CD14-positive monocyte (primary cell): ENCODE data around the gene BAZ2B. TPM values are rescaled to one million over a fixed set of nuclear protein-coding genes. Genes with fewer than 3 reads are reported as not detected.
A peak's percentile ranks its signal among the peaks of the same experiment; 100 is the strongest.

ENCODE experiments used
- DNase-seq, 3 donors: peaks; one replicate each; pipeline ENCODE4 v3.0.0-alpha.2; 2011 to 2022
- H2AFZ ChIP-seq: 2 replicates; pipeline ENCODE4 v1.6.0; 2012; ENCODE audit warnings: mild to moderate bottlenecking, low read depth, low read length, inconsistent platforms; ENCODE audit not compliant: insufficient read depth, poor library complexity, severe bottlenecking
- H3K27ac ChIP-seq, 2 donors: 1 replicate in 1 of 2; 2 replicates in 1 of 2; pipeline ENCODE4 v1.5.1; 2012 to 2013; ENCODE audit warnings: low read length in 2 of 2, control low read depth in 1 of 2, inconsistent platforms in 1 of 2, low read depth in 1 of 2, mild to moderate bottlenecking in 1 of 2
- H3K27me3 ChIP-seq, 2 donors: one replicate each; pipeline versions ENCODE4 v1.6.0 to v1.6.1; 2011 to 2013; ENCODE audit warnings: low read length in 2 of 2; ENCODE audit not compliant: control insufficient read depth in 2 of 2, insufficient read depth in 2 of 2
- H3K36me3 ChIP-seq, 2 donors: replicated peaks in 1 of 2; 1 replicate in 1 of 2; 2 replicates in 1 of 2; pipeline versions ENCODE4 v1.5.1 to v1.6.1; 2012 to 2013; ENCODE audit warnings: low read length in 2 of 2, control low read depth in 1 of 2, inconsistent platforms in 1 of 2, mild to moderate bottlenecking in 1 of 2; ENCODE audit not compliant: insufficient read depth in 2 of 2, control insufficient read depth in 1 of 2
- H3K4me1 ChIP-seq, 2 donors: 1 replicate in 1 of 2; 2 replicates in 1 of 2; pipeline versions ENCODE4 v1.5.1 to v1.6.1; 2012 to 2013; ENCODE audit warnings: low read length in 2 of 2, control low read depth in 1 of 2, inconsistent platforms in 1 of 2, mild to moderate bottlenecking in 1 of 2, moderate library complexity in 1 of 2; ENCODE audit not compliant: insufficient read depth in 2 of 2, control insufficient read depth in 1 of 2
- H3K4me2 ChIP-seq: replicated peaks from 2 replicates; pipeline ENCODE3; 2012; ENCODE audit warnings: low read length, moderate library complexity, mild to moderate bottlenecking; ENCODE audit not compliant: poor library complexity, severe bottlenecking; ENCODE audit errors: extremely low read depth
- H3K4me3 ChIP-seq, 3 experiments: fragments of 200-600 bp in 1 of 3; sonication (generic) in 1 of 3; replicated peaks in 1 of 3; 1 replicate in 2 of 3; 2 replicates in 1 of 3; pipeline ENCODE4 v1.5.1; 2011 to 2013; ENCODE audit warnings: low read length in 3 of 3, mild to moderate bottlenecking in 3 of 3, control low read depth in 2 of 3, low read depth in 2 of 3, inconsistent platforms in 1 of 3, moderate library complexity in 1 of 3
- H3K79me2 ChIP-seq: 2 replicates; pipeline ENCODE4 v1.6.0; 2012; ENCODE audit warnings: mild to moderate bottlenecking, control low read depth, inconsistent platforms, low read length, moderate library complexity; ENCODE audit not compliant: insufficient read depth
- H3K9ac ChIP-seq: 2 replicates; pipeline ENCODE4 v1.6.0; 2017; ENCODE audit warnings: low read length, mild to moderate bottlenecking; ENCODE audit not compliant: insufficient read depth, poor library complexity, severe bottlenecking
- H3K9me3 ChIP-seq, 2 donors: replicated peaks in 1 of 2; 1 replicate in 1 of 2; 2 replicates in 1 of 2; pipeline versions ENCODE4 v1.5.1 to v1.6.1; 2012 to 2013; ENCODE audit warnings: low read length in 2 of 2, control low read depth in 1 of 2; ENCODE audit not compliant: control insufficient read depth in 1 of 2, insufficient read depth in 1 of 2
- H4K20me1 ChIP-seq: 2 replicates; pipeline ENCODE4 v1.6.0; 2012; ENCODE audit warnings: mild to moderate bottlenecking, low read length, control low read depth, moderate library complexity; ENCODE audit not compliant: insufficient read depth
- H3K27ac Mint-ChIP-seq, 7 donors: one replicate each; pipeline ENCODE4 v1.8.0; 2020; ENCODE audit warnings: mild to moderate bottlenecking in 7 of 7, mixed read lengths in 7 of 7, moderate library complexity in 6 of 7, inconsistent platforms in 2 of 7
- H3K27me3 Mint-ChIP-seq, 3 donors: one replicate each; pipeline ENCODE4 v1.8.0; 2021 to 2022; ENCODE audit warnings: low read depth in 3 of 3, mild to moderate bottlenecking in 3 of 3, mixed read lengths in 3 of 3, moderate library complexity in 3 of 3, inconsistent platforms in 1 of 3
- H3K36me3 Mint-ChIP-seq, 2 donors: one replicate each; pipeline ENCODE4 v1.8.0; 2020; ENCODE audit warnings: mixed read lengths in 2 of 2, inconsistent platforms in 1 of 2, mild to moderate bottlenecking in 1 of 2
- H3K4me1 Mint-ChIP-seq: one replicate; pipeline ENCODE4 v1.8.0; 2020; ENCODE audit warnings: mild to moderate bottlenecking, mixed read lengths
- H3K4me3 Mint-ChIP-seq, 2 donors: one replicate each; pipeline ENCODE4 v1.8.0; 2020; ENCODE audit warnings: mild to moderate bottlenecking in 2 of 2, mixed read lengths in 2 of 2, moderate library complexity in 1 of 2
- H3K9me3 Mint-ChIP-seq, 7 donors: one replicate each; pipeline ENCODE4 v1.8.0; 2020 to 2022; ENCODE audit warnings: mixed read lengths in 7 of 7, mild to moderate bottlenecking in 6 of 7, moderate library complexity in 6 of 7, inconsistent platforms in 2 of 7
- CTCF ChIP-seq: fragments of 200-600 bp; IDR thresholded peaks from one replicate; pipeline ENCODE4 v1.8.0; 2022; ENCODE audit warnings: antibody characterized with exemption, mild to moderate bottlenecking
- WGBS: methylation state at CpG from one replicate; pipeline ENCODE4 v1.1.5; 2013; ENCODE audit warnings: missing lambda C conversion rate; ENCODE audit not compliant: insufficient coverage; 5-methylcytosine and 5-hydroxymethylcytosine counted together
- intact Hi-C, 2 donors: fragments of 100-400 bp; cut with micrococcal nuclease; formaldehyde crosslinking; loops; one replicate each; pipeline versions ENCODE4 v1.15.0 to v1.15.1; 2023
- polyA plus RNA-seq, 3 donors: library from polyadenylated mRNA; depleted of rRNA in 1 of 3; unstranded in 2 of 3; stranded (reverse) in 1 of 3; fragments of 300-500 nt in 2 of 3; fragments of >200 nt in 1 of 3; fragmentation: Illumina TruSeq in 2 of 3; gene quantifications; 1 replicate in 2 of 3; 2 replicates in 1 of 3; pipeline ENCODE4 v1.2.3, GENCODE V29; 2012 to 2021

Gene BAZ2B
- polyA plus RNA-seq, 3 donors: 12.9 to 34.2 (median 31.6) TPM

- H3K4me1 Mint-ChIP-seq: peaks cover 6% of the 10 kb centered on the region
- Histone ChIP-seq H3K9ac (no peak overlapping the region), H3K27me3 (no peaks in the 10 kb centered on the region), H3K4me2 (no peak overlapping the region), H3K79me2 (peaks cover 29% of the 10 kb centered on the region), H2AFZ (no peak overlapping the region), H3K9me3 (no peaks in the 10 kb centered on the region), H3K27ac (no peak overlapping the region), H3K36me3 (peaks cover 21 to 66% of the 10 kb centered on the region in 2 donors), H4K20me1 (no peaks in the 10 kb centered on the region), H3K4me3 (no peak overlapping the region), H3K4me1 (no peaks in the 10 kb centered on the region)
- no CpG with 5 or more reads among the region's 2 CpGs for WGBS
- DNase-seq: no peak
- intact Hi-C loops: no loop called here
- H3K27ac Mint-ChIP-seq: no peak overlapping the region
- peaks cover 36 to 51% of the 10 kb centered on the region in 2 donors for H3K36me3 Mint-ChIP-seq
- peaks cover 0 to 2% (median 0%) of the 10 kb centered on the region in 7 donors for H3K9me3 Mint-ChIP-seq
- peaks cover 0 to 2% (median 0%) of the 10 kb centered on the region in 3 donors for H3K27me3 Mint-ChIP-seq
- H3K4me3 Mint-ChIP-seq: no peak overlapping the region
- no peak for TF ChIP-seq CTCF
Observed at GRCh38 chr2:159279700-159280099, 336.6 kb downstream of the BAZ2B start.

- no peaks in the 10 kb centered on the region for H3K27me3 Mint-ChIP-seq
- H3K27me3 ChIP-seq: no peaks in the 10 kb centered on the region
- H4K20me1 ChIP-seq: no peaks in the 10 kb centered on the region
- WGBS: no CpG with 5 or more reads among the region's 1 CpG
- H3K4me2 ChIP-seq: no peak overlapping the region
- H3K9me3 Mint-ChIP-seq: no peaks in the 10 kb centered on the region
- no peak overlapping the region for H3K4me3 ChIP-seq
- H2AFZ ChIP-seq: no peak overlapping the region
- no peak for DNase-seq
- H3K4me1 ChIP-seq: no peaks in the 10 kb centered on the region
- no peaks in the 10 kb centered on the region for H3K9me3 ChIP-seq
- H3K27ac Mint-ChIP-seq: peak overlapping the region in 1 of 7 donors; percentile 28
- no peaks in the 10 kb centered on the region for H3K79me2 ChIP-seq
- H3K4me1 Mint-ChIP-seq: no peaks in the 10 kb centered on the region
- no peak overlapping the region for H3K27ac ChIP-seq
- H3K9ac ChIP-seq: no peak overlapping the region
- peaks cover 40 to 81% of the 10 kb centered on the region in 2 donors for H3K36me3 ChIP-seq
- no peak for TF ChIP-seq CTCF
- H3K36me3 Mint-ChIP-seq: peaks cover 57 to 61% of the 10 kb centered on the region in 2 donors
- H3K4me3 Mint-ChIP-seq: no peak overlapping the region
- intact Hi-C loops: no loop called here
Observed at GRCh38 chr2:159275111-159275510, 341.2 kb downstream of the BAZ2B start.
